GM21576 (cell line): ENCODE measurements around the gene SORCS2.

Source experiments
- ATAC-seq: cut with Tn5 transposase; IDR thresholded peaks from one replicate; pipeline ENCODE4 v1.9.1; 2021; ENCODE audit warnings: mild to moderate bottlenecking, moderate library complexity; ENCODE audit not compliant: unreplicated experiment

Gene SORCS2

GRCh38 chr4:7262134-7262533, 69.8 kb downstream of the SORCS2 start:
- ATAC-seq, result no peak

GRCh38 chr4:7263166-7263565, 70.8 kb downstream of the SORCS2 start:
- no peak for ATAC-seq

GRCh38 chr4:7264694-7265093, 72.4 kb downstream of the SORCS2 start:
- ATAC-seq, result no peak

- ATAC-seq, result no peak
Observed at GRCh38 chr4:7266525-7267292, 74.4 kb downstream of the SORCS2 start.

GRCh38 chr4:7267829-7268228, 75.5 kb downstream of the SORCS2 start:
- no peak for ATAC-seq

GRCh38 chr4:7268941-7269340, 76.6 kb downstream of the SORCS2 start:
- no peak for ATAC-seq

- ATAC-seq, result no peak
Observed at GRCh38 chr4:7270121-7270520, 77.8 kb downstream of the SORCS2 start.

- ATAC-seq, result no peak
Observed at GRCh38 chr4:7272404-7272803, 80.1 kb downstream of the SORCS2 start.

- ATAC-seq, result no peak
Observed at GRCh38 chr4:7273738-7274297, 81.5 kb downstream of the SORCS2 start.

- no peak for ATAC-seq
Observed at GRCh38 chr4:7275067-7275466, 82.7 kb downstream of the SORCS2 start.

- ATAC-seq, result no peak
Observed at GRCh38 chr4:7275490-7276154, 83.3 kb downstream of the SORCS2 start.

- no peak for ATAC-seq
Observed at GRCh38 chr4:7276515-7276914, 84.2 kb downstream of the SORCS2 start.

- no peak for ATAC-seq
Observed at GRCh38 chr4:7278071-7278765, 85.9 kb downstream of the SORCS2 start.

GRCh38 chr4:7278981-7279380, 86.6 kb downstream of the SORCS2 start:
- no peak for ATAC-seq

- ATAC-seq, result no peak
Observed at GRCh38 chr4:7279902-7280301, 87.6 kb downstream of the SORCS2 start.

GRCh38 chr4:7280926-7281690, 88.8 kb downstream of the SORCS2 start:
- no peak for ATAC-seq

GRCh38 chr4:7281691-7282665, 89.6 kb downstream of the SORCS2 start:
- ATAC-seq, result no peak

- ATAC-seq, result no peak
Observed at GRCh38 chr4:7282786-7283440, 90.6 kb downstream of the SORCS2 start.
